HK-2 (cell line): ENCODE data around the gene LIMS4.
"Not testable (repeated sequence)": the region's sequence is repeated elsewhere in the genome, so short reads cannot be mapped to it uniquely, and the experiment has no call there.

Source experiments
- DNase-seq: peaks from one replicate; pipeline ENCODE4 v3.0.0-alpha.2; 2018; ENCODE audit not compliant: unreplicated experiment

LIMS4 gene

DNA sequence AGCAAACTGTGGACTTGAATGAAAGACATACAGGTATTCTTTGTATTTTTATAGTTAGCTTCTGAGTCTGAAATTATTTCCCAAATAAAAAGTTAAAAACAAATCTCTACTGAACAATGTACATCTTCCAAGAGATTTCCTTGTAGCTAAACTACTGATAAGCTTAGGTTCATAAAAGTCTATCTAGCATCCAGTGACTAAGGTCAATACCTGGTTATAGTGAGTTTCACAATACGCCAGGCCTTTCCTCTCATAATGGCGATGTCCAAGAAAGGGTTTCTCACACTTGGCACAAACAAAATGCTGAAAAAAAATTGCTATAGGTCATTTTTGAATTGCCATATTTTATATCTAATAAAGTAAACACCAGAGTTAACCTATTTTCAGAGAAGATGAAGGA, 21.7 kb downstream of the LIMS4 start:
- not testable (repeated sequence) for DNase-seq

DNA sequence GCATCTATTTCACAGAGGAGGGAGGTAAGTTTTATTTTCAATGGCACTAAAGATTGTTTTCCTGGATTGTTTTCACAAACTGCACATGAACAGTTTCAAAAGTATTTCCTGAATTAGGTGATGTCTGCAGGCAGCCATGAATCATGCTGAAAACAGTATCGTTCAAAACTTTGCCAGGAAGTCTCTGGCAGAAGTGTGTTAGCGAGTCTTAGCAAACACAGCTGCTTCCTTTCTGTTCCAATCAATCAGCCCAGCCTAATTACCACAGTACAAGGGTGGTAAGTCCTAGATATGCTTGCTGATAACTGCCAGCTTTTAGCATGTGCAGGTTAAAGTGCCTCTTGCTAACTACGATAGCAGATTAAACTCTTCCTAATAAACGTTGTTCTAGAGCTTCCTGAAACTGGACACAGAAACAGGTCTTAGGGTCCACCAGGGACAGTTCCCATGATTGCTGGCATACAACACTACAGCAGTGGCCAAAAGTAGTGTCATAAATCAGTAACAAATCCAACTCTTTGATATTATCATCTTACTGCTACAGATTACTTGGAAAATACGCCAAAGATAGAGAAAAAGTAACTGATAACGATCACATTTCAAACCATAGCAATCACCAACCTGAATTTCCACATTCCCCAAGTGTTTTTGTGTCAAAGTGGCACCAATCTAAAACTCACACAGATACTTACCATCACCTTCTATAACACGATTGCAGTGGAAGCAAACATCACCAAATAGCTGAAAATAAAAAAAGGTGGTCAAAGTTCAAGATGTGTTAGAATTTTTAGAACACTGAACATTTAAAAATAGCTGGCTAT, 23.3 kb downstream of the LIMS4 start:
- DNase-seq = not testable (repeated sequence)

DNA sequence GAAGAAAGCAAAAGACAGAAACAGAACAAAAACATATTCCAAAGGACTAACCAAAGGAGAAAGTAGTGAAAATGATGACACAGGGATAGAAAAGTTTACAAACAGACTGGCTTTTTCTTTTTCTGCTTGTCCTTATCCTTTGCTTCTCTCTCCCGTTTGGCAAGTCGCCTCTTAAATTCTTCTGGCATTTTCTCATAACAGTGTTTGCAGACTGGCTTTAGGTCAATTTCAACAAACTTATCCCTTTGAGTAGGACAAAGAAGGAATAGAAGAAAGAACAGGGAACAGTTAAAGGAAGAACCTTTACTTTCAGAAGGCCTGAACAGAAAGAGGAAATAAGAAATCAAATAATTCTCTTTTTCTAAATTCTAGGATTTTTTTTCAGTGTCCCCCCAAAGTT, 26.0 kb downstream of the LIMS4 start:
- DNase-seq = not testable (repeated sequence)

DNA sequence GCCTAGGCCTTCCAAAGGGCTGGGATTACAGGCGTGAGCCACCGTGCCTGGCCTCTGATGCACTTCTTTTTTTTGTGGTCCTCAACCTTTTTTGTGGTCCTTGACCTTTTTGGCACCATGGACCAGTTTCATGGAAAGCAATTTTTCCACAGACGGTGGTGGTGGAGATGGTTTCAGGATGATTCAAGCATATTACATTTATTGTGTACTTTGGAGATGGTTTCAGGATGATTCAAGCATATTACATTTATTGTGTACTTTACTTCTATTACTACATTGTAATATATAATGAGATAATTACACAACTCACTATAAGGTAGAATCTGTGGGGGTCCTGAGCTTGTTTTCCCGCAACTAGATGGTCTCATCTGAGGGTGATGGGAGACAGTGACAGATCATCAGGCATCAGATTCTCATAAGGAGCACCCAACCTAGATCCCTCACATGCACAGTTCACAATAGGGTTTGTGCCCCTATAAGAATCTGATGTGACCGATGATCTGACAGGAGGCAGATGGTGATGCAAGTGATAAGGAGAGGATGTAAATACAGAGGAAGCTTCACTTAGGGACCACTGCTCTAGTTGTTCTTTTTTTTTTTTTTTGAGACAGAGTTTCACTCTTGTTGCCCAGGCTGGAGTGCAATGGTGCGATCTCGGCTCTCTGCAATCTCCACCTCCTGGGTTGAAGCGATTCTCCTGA, 29.2 kb downstream of the LIMS4 start:
- not testable (repeated sequence) for DNase-seq

DNA sequence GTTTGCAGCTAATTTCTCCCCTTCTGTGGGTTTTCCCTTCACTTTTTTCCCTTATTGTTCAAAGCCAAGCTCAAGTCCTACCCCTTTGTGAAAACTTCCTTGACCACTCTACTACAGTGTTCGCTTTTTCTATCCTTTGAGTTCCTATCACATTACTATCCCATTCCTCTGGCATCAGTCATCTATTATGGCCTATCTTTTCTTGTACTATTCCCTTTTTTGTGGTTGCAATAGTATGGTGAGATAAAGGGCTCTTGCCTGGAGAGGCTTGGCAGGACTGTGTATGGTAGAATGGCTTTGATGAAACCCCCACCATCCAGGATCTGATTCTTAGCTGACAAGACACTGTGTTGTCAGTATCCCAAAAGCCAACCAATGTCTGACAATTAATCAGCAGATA, 30.7 kb downstream of the LIMS4 start:
- not testable (repeated sequence) for DNase-seq

DNA sequence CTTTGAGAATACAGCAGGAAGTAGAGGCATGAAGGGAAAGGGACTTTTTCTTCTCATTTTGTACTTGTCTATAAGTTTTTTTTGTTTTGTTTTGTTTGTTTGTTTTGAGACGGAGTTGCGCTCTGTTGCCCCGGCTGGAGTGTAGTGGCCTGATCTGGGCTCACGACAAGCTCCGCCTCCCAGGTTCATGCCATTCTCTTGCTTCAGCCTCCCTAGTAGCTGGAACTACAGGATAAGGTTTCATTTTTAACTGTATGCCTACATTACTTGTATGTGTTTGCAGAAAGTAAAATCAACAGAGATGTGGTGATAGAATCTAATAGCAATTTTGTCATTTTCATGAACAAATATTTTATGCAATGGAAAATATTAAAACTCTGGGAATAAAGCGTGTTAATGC, 38.1 kb downstream of the LIMS4 start:
- not testable (repeated sequence) for DNase-seq

DNA sequence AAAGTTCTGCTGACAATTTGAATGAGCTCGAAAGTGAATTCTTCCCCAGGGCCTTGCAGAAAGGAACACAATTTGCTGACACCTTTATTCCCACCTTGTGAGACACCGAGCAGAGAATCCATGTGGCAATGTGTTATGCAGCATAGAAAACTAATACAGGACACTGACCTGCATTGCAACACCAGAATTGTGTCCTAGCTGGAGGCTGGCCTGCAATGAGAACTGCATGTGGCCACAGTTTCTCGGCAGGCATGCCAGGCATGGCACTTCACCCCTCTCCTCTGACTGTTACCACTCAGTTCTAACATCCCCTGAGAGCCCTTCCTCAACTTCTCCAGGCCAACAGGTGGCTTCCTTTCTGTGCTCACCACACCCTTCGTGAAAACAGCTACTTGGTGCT, 46.9 kb downstream of the LIMS4 start:
- DNase-seq = not testable (repeated sequence)

DNA sequence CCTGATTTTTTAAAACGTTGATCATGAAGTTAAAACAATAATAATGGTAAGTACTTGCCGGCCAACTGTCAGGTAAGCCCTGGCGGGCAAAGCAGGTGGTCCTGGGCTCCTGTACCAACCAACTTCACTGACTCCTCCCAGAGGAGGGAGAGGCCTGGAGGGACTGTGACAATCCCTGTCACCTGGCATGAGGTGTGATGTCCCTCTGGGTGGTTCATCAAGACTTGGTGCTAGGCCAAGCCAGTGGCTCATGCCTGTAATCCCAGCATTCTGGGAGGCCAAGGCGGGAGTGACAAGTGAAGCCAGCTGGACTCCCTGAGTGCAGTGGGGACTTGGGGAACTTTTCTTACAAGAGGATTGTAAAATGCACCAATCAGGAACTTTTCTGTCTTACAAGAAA, 48.2 kb downstream of the LIMS4 start:
- DNase-seq = not testable (repeated sequence)

DNA sequence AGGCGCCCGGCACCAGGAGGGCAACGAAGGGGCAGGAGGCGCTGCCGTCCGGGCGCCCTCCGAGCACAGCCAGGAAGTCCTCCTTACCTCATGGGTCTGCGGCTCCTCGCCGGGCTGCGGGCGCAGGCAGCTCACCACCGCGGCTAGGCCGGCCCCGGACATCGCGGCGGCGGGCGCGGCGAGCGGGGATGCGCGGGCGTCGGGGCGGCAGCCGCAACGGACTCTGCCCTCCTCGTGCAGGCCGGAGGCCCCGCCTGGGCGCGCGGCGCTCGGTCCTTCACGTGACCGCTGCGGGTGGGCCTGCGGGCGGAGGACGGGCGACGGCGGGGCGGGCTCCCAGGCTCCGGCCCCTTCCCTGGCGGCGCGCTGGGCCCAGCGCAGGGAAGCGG, 49.0 kb downstream of the LIMS4 start:
- DNase-seq = not testable (repeated sequence)

DNA sequence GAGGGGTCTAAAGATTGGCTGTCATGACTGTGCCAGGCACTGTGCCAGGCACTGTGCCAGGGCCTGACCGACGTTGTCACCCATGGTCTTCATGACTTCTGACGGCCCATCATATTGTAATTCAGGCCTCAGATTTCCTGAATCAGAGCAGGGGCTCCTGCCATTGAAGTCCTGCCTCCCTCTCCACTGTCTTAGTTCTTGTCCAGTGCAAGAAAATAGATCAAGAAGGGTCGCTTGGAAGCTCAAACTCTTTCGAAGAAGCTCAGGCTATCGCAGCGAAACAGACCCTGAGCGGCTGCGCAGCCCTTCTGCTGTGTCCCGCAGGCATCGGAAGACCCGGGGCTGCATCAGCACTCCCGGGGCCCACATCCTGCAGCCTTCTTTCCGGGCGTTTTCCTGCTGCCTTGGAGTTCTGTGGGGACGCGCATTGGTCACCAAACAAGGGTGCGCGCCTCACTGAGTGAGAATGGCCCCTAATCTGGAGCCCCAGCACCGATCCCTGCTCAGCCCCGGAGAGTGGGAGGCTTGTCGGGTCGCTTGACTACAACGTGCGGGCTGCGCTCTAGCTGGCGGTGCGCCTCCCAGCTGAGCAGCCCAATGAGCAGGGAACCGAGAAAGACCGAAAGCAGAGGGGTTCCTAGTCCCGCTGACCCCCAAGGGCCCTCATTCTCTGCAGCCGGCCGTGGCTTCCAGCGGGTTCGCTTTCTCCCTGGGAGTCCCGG, 49.6 kb downstream of the LIMS4 start:
- not testable (repeated sequence) for DNase-seq

DNA sequence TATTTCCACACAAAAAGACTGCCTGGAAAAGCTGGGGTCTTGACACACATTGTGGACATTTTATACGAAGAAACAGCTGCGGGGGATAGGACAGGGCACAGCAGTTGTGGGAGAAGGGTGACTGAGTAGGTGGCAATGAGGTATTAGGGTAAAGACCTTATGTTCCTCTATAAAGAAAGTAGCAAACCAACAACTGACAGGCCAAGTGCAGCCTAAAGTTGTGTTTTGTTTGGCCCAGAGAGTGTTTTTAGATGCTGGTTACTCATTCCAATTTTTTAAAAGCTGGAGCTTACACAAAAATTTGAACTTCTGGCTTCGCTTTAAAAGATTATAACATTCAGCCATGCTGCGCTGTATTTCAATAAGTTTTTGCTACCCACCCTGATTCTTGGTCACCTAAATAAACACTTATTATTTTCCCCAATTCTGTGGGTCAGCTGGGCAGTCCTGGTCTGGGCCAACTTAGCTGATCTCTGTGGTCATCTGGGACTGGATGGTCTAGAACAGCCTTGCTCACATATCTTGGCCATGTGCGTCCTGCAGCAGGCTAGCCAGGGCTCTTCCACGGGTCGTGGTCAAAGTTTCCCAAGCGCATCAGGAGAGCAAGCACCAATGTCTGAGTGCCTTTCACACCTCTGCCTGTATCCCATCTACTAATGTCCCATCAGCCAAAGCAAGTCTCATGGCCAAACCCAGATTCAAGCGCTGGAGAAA, 51.8 kb downstream of the LIMS4 start:
- DNase-seq = not testable (repeated sequence)

DNA sequence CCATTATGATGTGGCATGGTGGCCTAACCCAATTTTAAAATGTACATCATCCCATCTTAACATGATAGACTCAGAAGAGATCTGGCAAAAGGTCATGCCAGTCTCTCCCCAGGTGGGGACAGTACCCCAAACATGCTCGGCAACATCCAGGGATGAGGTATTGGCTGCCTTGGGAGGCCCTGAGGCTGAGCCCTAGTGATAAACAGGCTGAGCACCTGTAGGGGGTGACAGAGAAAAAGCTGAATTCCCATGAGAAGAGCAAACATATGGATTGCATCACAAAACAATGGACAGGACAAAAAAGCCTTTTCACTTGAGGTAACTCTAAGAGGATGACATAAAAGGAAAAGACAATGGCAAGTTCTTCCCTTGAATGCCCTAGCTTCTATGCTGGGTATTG, 65.5 kb downstream of the LIMS4 start:
- DNase-seq = not testable (repeated sequence)

DNA sequence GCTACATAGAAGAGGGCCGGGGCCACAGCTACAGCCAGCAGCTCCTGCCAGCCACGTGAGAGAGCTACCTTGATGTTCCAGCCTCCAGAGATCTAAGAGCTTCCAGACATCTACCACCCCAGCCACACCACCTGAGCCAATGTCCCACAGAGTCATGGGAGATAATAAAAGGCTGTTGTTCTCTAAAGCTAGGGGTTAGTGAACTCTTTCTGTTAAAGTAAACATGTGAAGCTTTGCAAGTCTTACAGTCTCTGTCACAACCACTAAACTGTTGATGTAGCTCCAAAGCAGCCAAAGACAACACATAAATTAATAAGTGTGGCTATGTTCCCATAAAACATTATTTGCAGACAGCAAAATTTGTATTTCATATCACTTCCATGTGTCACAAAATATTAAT, 67.6 kb downstream of the LIMS4 start:
- DNase-seq = not testable (repeated sequence)

DNA sequence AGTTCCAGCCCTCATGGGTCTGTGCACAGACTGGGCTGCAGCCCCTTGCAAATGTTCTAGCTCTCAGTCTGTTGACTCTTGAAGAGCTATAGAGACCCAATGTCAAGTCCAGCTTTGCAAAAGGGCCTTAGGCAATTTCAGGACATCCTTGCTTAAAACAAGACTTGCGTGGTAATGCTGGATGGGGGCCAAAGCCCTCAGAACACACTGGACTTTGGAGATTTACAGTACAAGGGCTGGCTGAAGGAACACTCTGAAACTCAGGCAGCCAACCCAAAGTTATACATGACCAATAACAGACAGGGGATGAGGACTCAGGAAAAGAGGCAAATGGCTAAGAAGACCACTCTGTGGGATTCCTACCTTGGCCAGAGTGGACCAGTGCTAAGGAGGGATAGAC, 68.4 kb downstream of the LIMS4 start:
- not testable (repeated sequence) for DNase-seq

DNA sequence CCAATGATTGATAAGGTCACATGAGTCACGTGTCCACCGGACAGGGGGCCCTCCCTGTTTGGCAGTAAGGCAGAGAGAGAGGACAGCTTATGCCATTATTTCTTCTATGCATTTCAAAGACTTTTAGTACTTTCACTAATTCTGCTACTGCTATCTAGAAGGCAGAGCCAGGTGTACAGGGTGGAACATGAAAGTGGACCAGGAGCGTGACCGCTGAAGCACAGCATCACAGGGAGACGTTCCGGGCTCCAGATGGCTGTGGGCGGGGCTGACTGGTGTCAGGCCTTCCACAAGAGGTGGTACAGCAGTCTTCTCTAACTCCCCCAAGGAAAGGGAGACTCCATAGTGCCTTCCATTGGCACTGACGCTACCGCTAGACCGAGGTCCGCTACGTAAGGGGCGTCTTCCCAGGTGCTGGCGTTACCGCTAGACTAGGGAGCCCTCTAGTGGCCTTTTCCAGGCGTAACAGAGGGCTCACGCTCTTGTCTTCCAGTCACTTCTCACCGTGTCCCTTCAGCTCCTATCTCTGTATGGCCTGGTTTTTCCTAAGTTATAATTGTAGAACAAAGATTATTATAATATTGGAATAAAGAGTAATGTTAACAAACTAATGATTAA, 71.5 kb downstream of the LIMS4 start:
- DNase-seq = not testable (repeated sequence)

DNA sequence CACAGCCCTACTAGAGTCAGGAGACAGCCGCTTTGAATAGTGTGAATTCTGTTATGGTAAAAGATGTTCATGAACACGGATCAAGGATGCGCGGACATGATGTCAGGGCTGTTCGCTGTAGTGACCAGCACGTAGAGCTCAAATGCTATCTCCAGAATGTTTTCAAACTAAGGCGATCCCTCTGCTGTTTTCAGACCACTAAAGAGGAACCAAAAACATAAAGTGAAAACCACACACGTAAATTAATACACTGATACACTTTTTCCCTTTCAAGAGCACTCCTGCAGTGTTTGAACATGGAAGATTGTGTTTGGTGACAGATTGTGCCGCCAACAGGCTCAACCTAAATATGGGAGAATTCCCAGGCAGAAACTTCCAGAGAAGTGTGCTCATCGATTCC, 73.2 kb downstream of the LIMS4 start:
- DNase-seq = not testable (repeated sequence)

DNA sequence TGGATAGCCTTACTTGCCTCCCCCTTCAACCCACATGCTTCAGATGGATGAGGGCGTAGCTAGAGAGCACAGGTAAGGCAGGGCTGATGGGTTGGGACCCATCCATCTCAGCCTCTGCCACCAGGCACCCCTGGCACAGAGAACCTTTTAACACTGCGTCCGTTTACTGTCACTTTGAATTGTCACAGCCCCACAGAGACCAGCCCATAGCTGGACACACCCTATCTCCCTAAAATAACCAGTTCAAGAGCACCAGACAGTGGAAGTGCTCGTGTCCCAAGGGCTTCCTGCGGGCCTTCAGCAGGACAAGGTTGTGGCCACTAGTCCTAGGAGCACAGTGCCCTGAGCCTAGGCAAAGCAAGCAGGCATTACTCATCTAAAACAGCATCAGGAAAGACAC, 76.6 kb downstream of the LIMS4 start:
- DNase-seq = not testable (repeated sequence)
